ENCODE data around the gene CACNA2D2.

Gene CACNA2D2

GRCh38 chr3:50325497-50326181, 177.8 kb downstream of the CACNA2D2 start:
- DNase-seq (ENCODE audit: low read depth in 2 of 2): no peak
- H3K4me3 ChIP-seq (replicated peaks in 1 of 2; ENCODE audit: low read depth in 2 of 2, low read length in 2 of 2): no peak overlapping the region
- no peak for TF ChIP-seq CTCF (IDR thresholded peaks at IDR 0.05; ENCODE audit: low read depth, low read length)

- no peak overlapping the region for H3K4me3 ChIP-seq (replicated peaks in 1 of 2; ENCODE audit: low read depth in 2 of 2, low read length in 2 of 2)
- DNase-seq (ENCODE audit: low read depth in 2 of 2): no peak
- no peak for TF ChIP-seq CTCF (IDR thresholded peaks at IDR 0.05; ENCODE audit: low read depth, low read length)
Observed at GRCh38 chr3:50325113-50325480, 178.3 kb downstream of the CACNA2D2 start.

- no peak overlapping the region for H3K4me3 ChIP-seq (replicated peaks in 1 of 2; ENCODE audit: low read depth in 2 of 2, low read length in 2 of 2)
- peak; percentile 67 to 72 for DNase-seq (ENCODE audit: low read depth in 2 of 2)
- TF ChIP-seq CTCF (IDR thresholded peaks at IDR 0.05; ENCODE audit: low read depth, low read length): peak; percentile 94
Observed at GRCh38 chr3:50324351-50325112, 178.9 kb downstream of the CACNA2D2 start.

GRCh38 chr3:50323614-50324199, 179.7 kb downstream of the CACNA2D2 start:
- peak; percentile 9 for TF ChIP-seq CTCF (IDR thresholded peaks at IDR 0.05; ENCODE audit: low read depth, low read length)
- DNase-seq (ENCODE audit: low read depth in 2 of 2): peak; percentile 23 to 38
- no peak overlapping the region for H3K4me3 ChIP-seq (replicated peaks in 1 of 2; ENCODE audit: low read depth in 2 of 2, low read length in 2 of 2)

- no peak overlapping the region for H3K4me3 ChIP-seq (replicated peaks in 1 of 2; ENCODE audit: low read depth in 2 of 2, low read length in 2 of 2)
- peak; percentile 45 to 47 for DNase-seq (ENCODE audit: low read depth in 2 of 2)
Observed at GRCh38 chr3:50323092-50323600, 180.3 kb downstream of the CACNA2D2 start.

More at GRCh38 chr3:50323092-50323600, 180.3 kb downstream of the CACNA2D2 start:
- no peak for TF ChIP-seq CTCF (IDR thresholded peaks at IDR 0.05; ENCODE audit: low read depth, low read length)

Measured in cardiac fibroblast (primary cell).